HG02970 (cell line): ENCODE data around the gene CAND1.
"Not testable (repeated sequence)": the region's sequence is repeated elsewhere in the genome, so short reads cannot be mapped to it uniquely, and the experiment has no call there.

ENCODE experiments used
- ATAC-seq: cut with Tn5 transposase; IDR thresholded peaks from one replicate; pipeline ENCODE4 v1.9.1; 2021; ENCODE audit warnings: mild to moderate bottlenecking, moderate library complexity, moderate number of reproducible peaks; ENCODE audit not compliant: unreplicated experiment, low FRiP score

CAND1 gene

DNA sequence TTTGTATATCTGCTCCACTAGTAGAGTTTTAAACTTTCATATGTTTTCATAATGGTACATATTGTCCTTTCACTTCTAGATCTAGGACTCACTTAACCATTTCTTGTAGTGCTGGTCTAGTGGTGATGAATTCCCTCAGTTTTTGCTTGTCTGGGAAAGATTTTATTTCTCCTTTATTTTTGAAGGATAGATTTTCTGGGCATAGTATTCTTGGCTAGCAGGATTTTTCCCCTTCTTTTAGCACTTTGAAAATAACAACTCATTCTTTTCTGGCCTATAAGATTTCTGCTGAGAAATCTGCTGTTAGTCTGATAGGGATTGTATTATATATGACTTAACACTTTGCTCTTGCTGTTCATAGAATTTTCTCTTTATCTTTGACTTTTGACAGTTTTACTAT is 69.3 kb downstream of the CAND1 start:
- ATAC-seq: no peak

DNA sequence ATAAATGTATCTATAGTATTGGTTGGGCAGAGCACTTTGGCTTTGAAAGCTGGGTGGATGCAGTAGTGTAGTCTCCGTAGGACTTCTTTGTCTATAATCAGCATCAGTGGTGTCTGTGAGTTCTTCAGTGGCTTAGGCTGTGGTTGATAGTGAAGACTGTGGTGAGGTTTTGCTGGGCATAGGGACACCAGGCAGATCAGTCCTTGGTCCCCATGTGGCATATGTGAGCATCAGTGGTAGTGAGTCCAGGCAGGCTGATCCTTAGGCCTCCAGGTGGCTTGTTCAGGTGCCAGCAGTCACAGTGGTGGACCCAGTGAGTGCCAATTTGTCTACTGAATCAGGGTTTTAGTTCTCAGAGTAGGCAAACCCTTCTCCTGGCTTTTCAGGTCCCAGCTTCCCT is 70.4 kb downstream of the CAND1 start:
- no peak for ATAC-seq

DNA sequence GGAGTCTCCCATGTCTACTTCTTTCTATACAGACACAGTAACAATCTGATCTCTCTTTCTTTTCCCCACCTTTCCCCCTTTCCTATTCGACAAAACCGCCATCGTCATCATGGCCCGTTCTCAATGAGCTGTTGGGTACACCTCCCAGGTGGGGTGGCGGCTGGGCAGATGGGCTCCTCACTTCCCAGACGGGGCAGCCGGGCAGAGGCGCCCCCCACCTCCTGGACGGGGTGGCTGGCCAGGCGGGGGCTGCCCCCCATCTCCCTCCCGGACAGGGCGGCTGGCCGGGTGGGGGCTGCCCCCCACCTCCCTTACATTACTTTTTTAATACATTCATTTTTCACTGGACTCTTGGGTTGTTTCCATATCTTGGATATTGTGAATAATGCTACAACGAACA is 71.9 kb downstream of the CAND1 start:
- not testable (repeated sequence) for ATAC-seq

DNA sequence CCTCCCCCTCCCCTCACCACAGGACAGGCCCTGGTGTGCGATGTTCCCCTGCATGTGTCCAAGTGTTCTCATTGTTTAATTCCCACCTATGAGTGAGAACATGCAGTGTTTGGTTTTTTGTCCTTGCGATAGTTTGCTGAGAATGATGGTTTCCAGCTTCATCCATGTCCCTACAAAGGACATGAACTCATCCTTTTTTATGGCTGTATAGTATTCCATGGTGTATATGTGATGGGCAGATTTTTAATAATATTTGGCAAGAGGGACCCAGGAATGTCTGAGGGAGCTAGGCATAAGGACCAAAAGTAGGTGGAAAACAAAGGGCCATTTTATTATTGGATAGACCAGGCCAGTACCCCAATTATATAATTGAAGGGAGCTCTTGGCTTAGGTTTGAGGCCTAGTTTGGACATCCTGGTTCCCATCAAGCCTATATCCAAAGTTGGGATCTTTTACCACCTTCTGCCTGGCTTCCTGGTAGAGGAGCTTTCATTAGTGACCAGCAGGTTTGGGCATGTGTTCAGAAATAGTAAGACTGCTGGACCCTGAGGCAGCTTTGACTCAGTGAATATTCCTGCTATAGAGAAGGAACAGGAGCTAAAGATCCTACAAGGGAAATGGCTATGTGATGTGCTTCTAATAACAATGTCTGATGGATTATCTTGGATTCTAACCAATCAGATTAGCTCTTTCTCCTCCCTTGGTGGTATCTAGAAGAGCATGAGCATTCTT is 76.0 kb downstream of the CAND1 start:
- ATAC-seq: no peak

DNA sequence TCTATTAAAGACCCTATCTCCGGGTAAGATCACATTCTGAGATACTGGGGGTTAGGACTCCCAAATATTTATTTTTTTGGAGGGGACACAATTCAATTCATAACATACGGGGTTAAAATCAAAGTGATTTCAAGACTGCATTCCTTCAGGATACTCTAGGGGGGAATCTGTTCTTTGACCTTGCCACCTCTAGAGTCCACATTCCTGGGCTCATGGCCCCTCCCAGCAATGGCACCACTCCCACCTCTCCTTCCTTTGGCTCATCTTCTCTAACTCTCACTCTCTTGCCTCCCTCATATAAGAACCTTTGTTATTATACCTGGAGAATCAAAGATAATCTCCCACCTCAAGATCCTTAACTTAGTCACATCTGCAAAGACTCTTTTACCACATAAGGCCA is 79.5 kb downstream of the CAND1 start:
- no peak for ATAC-seq

DNA sequence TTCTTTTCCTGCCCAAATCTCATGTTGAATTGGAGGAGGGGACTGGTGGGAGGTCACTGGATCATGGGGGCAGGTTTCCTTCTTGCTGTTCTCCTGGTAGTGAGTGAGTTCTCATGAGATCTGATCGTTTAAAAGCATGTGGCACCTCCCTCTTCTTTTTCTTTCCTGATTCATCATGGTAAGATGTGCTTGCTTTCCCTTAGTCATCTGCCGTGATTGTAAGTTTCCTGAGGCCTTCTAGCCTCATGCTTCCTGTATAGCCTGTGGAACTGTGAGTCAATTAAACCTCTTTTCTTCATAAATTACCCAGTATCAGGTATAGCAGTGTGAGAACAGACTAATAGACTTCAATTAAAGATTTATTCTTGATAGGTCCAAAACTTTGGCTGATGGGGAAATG is 83.5 kb downstream of the CAND1 start:
- no peak for ATAC-seq

DNA sequence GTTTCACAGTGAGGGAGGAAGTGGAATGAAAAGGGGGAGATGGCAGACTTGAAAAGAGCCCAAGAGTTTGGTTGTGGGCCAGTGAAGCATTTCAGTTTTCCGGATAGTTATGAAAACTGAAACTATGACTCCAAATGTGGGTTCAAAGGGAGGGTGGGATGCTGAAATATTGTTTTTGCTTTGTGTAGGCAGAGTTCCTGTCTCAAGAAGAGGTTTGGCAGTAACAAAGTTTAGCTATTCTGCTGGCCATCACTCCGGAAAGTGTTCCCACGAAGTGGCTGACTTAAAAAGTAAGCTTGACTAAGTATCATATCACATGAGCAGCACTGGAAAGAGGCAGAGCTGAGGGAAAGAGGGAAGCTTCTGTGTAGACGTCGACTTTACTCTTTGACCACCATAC is 85.2 kb downstream of the CAND1 start:
- no peak for ATAC-seq

DNA sequence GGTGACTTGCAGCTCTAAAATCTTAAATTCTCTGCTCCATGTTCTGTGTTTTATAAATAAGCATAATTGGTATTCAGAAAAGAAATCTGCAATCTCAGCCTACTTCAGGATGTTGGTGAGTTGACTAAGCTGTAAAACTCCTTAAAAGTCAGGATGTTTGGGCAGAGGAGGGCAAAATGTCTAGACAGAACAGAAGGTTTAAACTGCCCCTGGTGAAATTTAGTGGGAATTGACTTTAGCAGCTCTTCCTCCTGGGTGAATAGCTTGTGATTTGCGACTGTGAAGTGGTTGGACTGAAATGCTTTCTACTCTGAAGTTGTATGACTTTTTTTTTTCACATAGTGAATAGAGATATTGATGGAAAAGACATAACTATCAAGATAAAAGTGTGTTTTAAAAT is 85.8 kb downstream of the CAND1 start:
- no peak for ATAC-seq

DNA sequence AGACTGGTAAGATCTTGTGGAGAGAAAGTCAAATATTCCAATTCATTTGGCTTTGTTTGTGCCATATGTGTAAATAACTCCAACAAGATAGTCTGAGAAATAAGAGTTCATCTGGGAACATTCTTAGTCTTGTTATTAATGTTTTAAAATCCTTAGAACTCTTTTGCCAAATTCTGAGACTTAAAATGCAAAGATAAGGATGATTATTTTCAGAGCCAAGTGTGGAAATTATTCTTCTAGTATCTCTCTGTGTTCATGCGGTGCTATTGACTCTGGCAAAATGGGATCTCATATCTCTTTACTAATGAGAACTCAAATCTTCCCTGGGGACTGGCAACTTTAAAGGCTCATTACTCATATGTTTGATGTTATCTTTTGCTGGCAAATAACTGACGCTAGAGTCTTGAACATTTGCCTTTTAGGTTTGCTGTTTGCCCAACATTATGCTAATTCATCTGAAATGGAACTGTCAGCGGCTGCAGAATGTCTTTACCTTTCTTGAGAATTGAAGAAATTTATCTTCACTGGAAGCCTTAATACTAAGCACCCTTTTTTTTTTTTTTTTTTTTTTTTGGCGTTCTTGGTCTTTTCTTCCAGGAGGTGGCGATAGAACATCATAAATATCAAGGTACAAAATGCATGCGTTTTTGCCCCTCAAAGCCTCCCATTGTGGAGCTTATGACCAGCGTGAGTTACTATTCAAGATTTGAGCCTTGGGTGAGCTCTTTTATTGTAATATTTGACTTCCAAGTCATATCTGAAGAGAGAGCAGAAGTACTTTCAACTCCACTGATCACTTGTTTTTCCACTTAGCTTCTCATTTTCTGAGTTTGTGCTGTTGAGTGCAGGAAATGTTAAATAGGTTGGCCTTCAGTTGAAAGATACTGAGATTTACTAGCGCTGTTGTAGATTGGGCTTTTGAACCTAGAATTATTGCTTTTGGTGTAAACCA is 86.5 kb downstream of the CAND1 start:
- ATAC-seq: no peak

DNA sequence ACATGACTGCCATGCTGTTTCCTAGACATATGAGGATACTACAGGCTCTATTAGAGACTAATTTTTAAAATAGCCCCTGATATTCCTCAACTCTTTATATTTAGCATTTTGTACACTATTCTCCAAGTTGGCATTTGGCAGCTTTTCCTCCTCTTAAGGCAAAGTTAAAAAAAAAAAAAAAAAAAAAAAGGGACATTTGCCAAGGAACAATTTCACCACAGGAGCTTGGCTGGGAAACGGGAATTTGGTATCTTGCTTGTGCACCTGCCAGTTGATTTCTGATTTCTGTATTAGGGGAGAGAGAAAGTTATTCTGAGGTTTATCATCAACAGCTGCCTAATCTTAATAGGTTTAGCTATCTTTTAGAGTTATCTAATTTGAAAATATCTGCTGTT is 87.2 kb downstream of the CAND1 start:
- ATAC-seq: no peak

DNA sequence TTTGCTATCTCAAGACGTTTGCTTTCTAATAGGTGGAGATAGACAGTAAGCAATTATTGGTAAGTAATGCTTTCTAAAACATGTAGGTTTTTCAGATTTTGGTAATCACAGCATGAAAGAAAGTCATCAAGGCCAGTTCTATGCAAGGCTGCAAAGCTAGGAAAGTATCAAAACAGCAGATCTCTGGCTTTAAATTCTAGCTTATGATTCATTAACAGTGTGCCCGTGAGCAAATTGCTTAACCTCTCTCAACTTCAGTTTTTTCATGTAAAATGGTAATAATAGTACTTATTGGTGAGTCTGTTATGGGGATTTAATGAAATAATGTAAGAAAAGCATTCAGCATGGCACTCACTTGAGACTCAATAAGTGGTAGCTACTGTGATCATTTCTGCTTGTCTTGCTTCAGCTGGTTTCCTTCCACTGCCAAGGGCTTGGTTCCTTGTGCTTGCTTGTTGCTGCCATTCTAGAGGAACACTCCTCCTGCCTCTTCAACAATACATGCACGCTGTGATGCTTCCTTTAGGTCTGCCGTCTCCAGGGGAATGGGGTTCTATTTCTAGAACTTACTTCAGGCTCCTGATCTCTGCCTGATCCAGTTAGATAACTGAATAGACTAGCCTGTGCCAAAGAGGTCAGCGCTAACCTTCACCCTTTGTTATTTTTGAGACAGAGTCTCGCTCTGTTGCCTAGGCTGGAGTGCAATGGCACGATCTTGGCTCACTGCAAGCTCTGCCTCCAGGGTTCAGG is 88.4 kb downstream of the CAND1 start:
- ATAC-seq: no peak

DNA sequence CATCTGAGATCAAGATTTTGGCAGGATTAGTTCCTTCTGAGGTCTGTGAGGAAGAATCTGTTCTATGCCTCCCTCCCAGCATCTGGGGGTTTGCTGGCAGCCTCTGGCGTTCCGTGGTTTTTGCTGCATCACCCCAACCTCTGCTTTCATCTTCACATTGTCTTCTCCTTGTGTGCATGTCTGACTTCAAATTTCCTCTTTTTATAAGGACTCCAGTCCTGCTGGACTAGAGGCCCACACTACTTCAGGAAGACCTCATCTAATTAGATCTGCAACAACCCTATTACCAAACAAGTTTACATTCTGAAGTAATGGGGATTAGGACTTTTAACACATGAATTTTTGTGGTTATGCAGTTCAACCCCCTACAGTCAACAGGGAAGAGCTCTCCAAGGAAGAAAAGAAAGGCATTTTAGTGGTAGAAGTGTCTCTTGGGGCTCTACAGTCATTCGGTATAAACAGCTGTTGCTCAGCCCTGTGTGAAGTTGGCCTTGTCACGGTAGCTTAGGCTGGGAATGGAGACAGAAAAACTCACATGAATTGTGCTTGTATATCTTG is 89.7 kb downstream of the CAND1 start:
- no peak for ATAC-seq

DNA sequence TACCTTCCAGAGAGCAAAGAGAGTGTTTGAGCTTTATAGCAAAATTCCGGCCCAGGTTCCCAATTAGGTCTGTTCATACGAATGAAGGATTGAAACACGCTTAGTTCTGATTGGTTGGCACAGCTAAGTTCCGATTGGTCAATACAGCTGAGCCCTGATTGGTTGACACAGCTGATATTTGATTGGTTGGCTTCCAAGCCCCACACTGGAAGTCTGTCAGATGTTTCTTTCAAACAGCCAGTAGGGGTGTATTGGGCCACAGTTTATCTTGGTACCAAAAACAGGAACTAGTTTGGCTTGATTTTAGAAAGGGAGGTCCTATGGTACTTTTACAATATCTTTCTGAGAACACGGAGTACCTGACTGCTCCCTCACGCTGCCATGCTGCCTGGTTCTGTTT is 93.4 kb downstream of the CAND1 start:
- ATAC-seq: no peak

DNA sequence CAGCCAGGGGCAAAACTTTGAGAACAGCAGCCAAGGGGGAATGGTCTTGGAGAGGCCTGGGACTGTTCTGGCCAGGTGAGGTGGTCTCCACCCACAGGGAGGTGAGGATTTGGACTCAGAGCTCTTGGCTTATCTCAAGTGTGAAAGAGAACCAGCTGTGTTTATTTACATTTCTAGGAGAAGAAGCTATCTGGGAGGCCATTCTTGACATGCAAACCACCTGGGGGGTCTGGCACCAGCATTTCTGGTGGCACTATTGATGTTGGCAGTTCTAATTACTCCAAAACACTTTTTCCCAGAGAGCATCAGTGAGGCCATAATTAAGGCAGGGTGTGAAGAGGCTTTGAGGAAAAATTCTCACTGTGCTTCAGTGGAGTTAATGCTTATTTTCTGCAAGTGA is 95.1 kb downstream of the CAND1 start:
- ATAC-seq: no peak

DNA sequence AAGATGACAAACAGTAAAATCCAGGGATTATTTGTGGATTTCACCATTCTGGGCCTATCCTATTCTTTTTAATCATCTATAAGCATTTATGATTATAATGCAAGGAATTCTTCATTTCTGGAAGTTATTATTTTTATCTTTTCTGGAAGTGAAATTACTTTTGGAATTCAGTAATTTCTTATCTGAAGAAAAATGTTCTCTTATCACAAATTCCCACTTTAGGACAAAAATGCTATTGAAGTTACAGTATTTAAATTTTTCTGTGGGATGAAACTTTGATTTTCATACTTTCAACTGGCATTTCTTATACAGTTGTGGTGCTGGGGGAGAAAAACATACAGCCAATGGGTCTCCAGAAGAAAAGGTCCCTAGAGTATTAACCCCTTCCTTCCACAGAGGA is 96.0 kb downstream of the CAND1 start:
- no peak for ATAC-seq

DNA sequence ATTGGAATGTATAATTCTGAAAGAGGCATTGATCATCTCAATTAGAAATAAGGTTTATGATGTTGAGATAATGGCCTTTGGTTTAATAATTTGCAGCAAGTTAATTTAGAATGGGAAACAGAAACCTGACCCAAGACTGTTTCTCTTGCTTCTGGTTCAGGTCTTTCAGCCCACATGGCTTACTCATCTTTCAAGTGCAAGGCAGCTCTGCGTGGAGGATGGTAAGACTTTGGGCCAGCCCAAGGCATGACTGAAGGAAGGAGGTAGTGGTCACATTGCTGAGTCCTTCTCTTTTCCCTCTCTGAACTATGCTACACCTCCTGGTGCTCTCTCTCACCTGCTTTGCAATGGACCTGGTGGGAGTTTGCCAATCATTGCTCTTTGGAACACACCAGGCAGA is 98.7 kb downstream of the CAND1 start:
- ATAC-seq: no peak
